ENCODE data around the gene GPATCH1.
A peak's percentile ranks its signal among the peaks of the same experiment; 100 is the strongest.
"Not testable (repeated sequence)": the region's sequence is repeated elsewhere in the genome, so short reads cannot be mapped to it uniquely, and the experiment has no call there.

Gene GPATCH1

DNA sequence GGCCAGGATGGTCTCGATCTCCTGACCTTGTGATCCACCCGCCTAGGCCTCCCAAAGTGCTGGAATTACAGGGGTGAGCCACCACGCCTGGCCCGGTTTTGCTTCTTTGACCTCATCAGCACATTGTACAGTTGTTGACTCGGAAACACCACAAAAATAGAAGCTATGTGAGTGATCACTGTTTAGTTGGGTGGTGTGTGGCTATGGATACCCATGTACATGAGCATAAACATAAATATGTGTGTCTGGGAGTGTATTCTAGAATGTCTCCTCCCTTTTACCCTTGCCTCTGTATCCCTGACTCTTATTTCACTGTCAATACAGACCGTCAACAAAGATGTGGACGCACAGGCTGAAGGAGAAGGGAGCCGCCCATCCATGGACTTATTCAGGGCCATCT is 36.5 kb downstream of the GPATCH1 start:
- TF ChIP-seq POLR2A (IDR thresholded peaks at IDR 0.05; ENCODE audit: low read depth, low read length) = no peak
- DNase-seq (ENCODE audit: insufficient read length, low spot score) (no peak), FAIRE-seq (no peak)

DNA sequence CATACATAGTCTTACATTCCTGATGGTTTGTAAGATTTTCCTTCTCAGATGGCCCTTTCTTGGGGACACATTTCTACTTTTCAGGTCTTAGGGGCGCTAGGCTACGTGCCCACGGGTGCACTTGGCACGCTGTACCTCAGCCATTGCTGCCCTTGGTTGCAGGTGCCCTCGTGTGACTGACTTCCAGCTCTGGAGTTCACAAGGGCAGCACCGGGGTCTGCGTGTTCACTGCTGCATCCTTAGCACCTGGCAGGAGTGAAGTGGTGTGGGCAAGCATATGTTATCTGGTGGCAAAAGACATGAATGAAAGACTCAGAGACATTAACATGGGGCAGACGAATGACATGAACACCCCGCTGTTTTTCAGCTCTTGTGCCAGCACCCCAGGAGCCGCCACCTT is 37.7 kb downstream of the GPATCH1 start:
- no peak for DNase-seq (ENCODE audit: insufficient read length, low spot score)
- FAIRE-seq = no peak
- no peak for TF ChIP-seq POLR2A (IDR thresholded peaks at IDR 0.05; ENCODE audit: low read depth, low read length)

DNA sequence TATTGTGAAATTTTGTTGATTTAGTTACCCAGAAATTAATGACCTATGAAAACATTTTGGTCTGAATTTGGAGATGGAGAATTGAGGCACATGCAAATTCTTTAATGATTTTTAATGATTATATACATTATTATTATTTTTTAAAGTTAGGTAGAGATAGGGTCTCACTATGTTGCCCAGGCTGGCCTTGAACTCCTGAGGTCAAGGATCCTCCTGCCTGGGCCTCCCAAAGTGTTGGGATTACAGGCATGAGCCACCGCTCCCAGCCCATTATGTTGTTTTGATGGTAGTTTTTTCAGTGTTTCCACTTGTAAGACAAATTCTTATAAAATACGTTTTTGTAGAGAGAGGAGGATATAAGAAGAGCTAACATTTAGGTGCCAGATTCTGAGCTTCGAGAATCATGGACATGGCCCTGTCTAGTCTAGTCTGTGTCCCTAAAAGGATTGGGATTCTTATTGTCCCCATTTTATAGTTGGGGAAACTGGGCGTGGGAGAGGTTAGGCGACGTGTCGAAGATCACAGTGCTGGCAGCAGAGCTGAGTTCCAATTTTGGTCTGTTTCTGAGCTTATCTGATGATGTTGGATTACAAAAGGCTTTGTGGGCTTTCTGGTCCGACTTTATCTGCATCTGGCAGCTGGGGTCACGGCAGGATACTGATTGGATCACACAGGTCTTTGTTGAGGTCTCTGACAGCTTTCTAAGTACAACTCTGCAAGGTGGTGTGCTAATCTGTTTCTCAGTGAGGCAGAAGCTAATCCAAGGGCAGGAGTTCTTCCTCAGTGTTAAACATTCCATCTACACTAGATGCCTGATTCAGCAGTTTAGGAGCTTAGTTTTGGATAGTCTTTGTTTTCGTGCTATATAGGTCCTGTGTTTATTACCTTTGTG is 43.5 kb downstream of the GPATCH1 start:
- TF ChIP-seq POLR2A (IDR thresholded peaks at IDR 0.05; ENCODE audit: low read depth, low read length) = no peak
- DNase-seq (ENCODE audit: insufficient read length, low spot score) (no peak), FAIRE-seq (no peak)

DNA sequence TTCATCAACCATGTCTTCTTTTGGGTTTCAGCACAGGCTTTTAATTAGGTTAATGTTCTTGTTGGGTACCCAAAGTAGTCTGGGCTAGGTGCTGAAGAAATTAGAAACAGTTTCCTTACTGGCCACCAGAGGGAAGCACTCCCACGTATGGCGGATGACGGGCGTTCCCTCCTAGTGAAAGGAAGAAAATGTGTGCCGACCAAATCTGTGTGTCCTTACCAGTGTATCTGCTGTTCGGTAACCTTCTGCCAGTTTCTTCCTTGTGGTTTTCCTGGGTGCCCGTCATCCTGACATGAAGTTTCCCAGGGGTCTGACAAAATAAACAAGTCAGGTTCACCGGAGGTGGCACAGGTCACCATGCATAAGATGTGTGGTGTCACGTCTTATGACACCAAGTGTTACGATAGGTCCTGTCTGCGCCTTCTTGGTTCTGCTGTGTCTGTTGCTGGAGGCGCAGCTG is 45.0 kb downstream of the GPATCH1 start:
- DNase-seq (ENCODE audit: insufficient read length, low spot score) (peak; percentile 86), FAIRE-seq (peak; percentile 81)
- TF ChIP-seq POLR2A (IDR thresholded peaks at IDR 0.05; ENCODE audit: low read depth, low read length) = no peak

DNA sequence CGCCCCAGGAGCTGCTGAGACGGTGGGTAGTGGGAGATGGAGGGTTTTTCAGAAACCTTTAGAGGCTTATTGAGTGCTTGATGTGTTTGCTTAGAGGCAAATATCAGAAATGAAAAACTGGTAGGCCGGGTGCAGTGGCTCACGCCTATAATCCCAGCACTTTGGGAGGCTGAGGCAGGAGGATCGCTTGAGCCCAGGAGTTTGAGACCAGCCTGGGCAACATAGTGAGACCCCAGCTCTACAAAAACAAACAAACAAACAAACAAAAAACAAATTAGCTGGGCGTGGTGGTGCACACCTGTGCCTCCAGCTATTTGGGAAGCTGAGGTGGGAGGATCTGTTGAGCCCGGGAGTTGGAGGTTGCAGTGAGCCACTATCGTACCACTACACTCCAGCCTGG is 45.7 kb downstream of the GPATCH1 start:
- not testable (repeated sequence) for DNase-seq (ENCODE audit: insufficient read length, low spot score); FAIRE-seq

DNA sequence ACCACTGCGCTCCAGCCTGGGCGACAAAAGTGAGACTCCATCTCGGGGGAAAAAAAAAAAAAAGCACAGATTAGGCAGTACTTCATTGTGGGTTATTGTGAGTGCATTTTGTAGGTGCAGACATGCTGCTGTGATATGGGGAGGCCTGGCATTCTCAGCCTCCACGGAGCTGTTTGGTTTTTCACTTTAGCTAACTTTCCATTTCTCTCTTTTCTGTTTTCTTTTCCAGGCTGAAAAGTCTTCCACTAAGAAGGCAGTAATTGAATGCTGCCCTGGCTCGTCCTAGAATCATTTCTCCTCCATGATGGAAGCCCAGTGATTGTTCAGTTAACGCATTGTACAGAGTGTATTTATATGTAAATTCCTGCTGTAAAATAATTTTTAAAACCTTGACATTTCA is 48.9 kb downstream of the GPATCH1 start:
- DNase-seq (ENCODE audit: insufficient read length, low spot score) (no peak), FAIRE-seq (no peak)
- TF ChIP-seq POLR2A (IDR thresholded peaks at IDR 0.05; ENCODE audit: low read depth, low read length) = no peak

DNA sequence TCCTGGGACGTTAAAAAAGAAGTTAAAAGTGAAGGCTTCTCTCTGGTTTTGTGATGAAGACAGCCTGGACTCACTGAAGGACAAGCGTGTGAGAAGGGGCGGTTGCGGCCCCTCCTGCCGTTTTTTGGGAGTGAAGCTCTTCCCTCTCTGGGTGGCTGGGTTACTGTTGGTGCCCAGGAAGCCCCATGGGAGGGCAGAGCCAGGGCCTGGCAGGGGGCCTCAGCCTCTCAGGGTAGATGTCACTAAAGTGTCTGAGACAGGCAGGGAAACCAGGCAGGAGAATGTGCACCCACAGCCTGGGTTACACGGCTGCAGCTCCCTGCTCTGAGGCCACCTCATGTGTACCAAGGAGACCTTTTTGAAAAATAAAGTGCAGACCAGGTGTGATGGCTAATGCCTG is 49.5 kb downstream of the GPATCH1 start:
- FAIRE-seq = no peak
- DNase-seq (ENCODE audit: insufficient read length, low spot score) = no peak
- TF ChIP-seq POLR2A (IDR thresholded peaks at IDR 0.05; ENCODE audit: low read depth, low read length) = no peak

DNA sequence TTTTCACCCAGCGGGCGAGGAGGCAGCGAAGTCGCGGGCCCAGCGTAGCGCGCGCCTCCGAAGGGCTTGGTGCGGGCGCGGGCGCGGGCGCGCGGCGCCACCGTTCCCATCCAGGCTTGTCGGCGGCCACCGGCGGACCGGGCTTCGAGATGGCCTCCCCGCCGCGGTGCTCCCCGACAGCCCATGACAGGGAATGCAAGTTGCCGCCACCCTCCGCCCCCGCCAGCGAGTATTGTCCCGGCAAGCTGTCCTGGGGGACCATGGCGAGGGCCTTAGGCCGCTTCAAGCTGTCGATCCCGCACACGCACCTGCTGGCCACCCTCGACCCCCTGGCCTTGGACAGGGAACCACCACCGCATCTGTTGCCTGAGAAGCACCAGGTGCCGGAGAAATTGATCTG is 51.0 kb downstream of the GPATCH1 start, which contains the start of gene WDR88:
WDR88 (plus strand) TSS at position 94 of the 400 bp plus-strand sequence; CDS start at position 150, 56 bp downstream.
- DNase-seq (ENCODE audit: insufficient read length, low spot score) (no peak), FAIRE-seq (no peak)
- no peak for TF ChIP-seq POLR2A (IDR thresholded peaks at IDR 0.05; ENCODE audit: low read depth, low read length)

DNA sequence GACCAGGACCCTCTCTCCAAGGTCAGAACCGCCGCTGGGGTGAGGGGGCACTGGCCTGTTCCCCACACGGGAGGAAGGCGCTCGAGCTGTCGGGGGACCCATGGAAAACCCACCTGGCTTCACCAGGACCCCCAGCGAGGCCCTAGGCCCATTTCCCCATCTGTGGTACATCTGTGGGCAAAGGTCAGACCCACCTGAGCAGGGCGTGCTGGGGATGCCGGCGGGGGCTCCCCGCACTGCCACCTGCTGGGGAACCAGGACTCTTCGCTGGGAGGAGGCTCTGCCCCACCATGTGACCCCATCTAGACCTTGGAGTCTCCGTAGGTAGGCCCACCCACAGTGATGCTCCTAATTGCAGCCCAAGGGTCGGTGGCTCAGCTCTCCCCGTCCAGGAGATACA is 51.4 kb downstream of the GPATCH1 start:
- DNase-seq (ENCODE audit: insufficient read length, low spot score) = no peak
- no peak for FAIRE-seq
- no peak for TF ChIP-seq POLR2A (IDR thresholded peaks at IDR 0.05; ENCODE audit: low read depth, low read length)

DNA sequence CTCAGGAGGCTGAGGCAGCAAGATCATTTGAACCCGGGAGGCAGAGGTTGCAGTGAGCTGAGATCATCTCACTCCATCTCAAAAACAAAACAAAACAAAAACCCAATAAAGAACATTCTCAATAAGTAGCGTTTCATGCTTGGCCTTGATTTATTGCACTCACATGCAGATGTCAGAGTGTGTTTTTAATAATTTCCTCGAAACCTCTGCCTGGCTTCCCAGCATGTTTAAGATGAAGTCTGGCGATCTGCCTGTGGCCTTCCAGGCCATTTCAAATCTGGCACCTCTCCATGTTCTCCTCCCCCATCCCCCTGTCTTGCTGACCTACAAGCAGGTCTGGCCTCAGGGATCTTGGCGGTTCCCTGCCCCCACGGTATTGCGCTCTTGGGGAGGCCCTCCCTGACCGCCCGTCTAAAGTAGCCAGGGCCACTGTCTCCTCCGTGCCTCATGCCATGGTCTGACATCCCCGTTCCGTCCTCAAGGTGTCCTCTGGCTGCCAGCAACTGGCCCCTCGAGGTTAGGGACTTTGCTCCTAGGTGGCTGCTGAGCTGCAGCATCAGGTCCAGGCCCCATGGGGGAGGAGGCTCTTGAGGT is 52.6 kb downstream of the GPATCH1 start:
- DNase-seq (ENCODE audit: insufficient read length, low spot score) (no peak), FAIRE-seq (no peak)
- TF ChIP-seq POLR2A (IDR thresholded peaks at IDR 0.05; ENCODE audit: low read depth, low read length) = no peak

DNA sequence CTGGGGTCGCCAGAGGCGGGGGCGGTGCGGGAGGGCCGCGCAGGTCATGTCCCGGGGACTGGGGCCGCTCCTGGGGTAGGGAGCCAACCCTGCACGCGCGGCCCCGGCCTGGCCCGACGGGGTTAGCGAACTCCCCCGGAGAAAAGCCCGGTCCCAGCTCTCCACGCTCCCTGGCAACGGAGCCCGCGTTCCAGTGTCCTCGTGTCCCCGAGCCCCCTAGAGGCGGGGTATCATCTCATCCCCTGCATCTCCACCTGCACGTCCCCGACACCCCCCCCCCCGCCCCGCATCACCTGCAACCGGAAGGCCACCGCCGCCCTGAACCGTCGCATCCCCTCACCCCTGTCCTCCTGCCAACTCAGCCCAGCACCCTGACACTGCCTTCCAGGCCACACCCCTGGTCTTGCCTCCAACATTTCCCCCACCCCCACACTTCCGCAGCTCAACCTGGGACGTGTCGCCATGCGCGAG is 53.6 kb downstream of the GPATCH1 start:
- no peak for FAIRE-seq

DNA sequence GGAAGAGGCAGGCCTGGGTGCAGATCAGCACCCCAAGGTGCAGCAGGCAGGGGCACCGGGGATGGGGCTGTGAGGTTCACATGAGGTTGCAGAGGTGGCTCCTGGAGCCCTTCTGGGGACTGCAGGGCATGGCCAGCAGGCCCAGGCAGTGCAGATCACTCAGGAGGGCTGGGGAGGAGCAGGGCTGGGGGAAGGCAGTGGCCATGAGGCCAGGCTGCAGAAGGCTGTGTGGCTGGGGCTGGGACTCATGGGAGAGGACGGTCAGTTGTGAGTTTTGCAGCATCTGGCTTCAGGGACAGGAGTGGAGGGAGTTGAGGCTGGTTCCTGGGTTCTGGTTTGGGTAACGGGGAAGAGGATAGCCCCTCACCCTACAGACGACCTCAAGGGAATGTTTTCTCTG is 58.2 kb downstream of the GPATCH1 start:
- DNase-seq (ENCODE audit: insufficient read length, low spot score) (no peak), FAIRE-seq (no peak)

More for the DNA sequence above, 53.6 kb downstream of the GPATCH1 start:
- DNase-seq (ENCODE audit: insufficient read length, low spot score) = no peak
- no peak for TF ChIP-seq POLR2A (IDR thresholded peaks at IDR 0.05; ENCODE audit: low read depth, low read length)

DNA sequence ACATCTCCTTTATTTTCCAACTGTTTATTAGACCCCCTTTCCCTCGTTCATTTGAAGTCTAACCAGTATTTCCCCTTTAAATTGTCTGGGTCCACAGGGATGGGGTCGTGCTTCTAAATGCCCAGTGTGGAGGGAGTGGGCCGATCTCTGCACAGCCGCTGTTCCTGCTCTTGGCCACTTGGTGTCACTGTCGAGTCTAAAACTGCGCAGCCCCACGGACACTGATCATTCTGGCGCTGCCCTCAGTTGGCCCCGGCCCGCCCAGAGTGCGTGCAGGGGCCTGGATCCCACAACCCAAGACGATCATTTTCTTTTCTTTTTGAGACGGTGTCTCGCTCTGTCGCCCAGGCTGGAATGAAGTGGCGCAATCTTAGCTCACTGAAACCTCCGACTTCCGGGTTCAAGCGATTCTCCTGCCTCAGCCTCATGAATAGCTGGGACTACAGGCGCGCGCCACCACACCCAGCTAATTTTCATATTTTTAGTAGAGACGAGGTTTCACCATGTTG is 63.0 kb downstream of the GPATCH1 start:
- DNase-seq (ENCODE audit: insufficient read length, low spot score) (peak; percentile 87), FAIRE-seq (no peak)
- no peak for TF ChIP-seq POLR2A (IDR thresholded peaks at IDR 0.05; ENCODE audit: low read depth, low read length)

More for the DNA sequence above, 58.2 kb downstream of the GPATCH1 start:
- TF ChIP-seq POLR2A (IDR thresholded peaks at IDR 0.05; ENCODE audit: low read depth, low read length) = no peak

DNA sequence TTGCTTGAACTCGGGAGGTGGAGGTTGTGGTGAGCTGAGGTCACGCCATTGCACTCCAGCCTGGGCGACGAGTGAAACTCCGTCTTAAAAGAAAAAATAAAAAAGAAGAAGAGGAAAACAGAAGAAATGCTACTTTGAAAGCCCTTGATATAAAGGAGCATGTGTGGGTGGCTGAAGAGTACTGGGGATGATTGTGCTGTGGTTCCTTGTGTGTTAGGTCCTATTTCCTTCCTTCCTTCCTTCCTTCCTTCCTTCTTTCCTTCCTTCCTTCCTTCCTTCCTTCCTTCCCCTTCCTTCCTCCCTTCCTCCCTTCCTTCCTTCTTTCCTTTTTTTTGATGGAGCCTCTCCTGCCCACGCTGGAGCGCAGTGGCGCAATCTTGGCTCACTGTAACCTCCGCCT is 65.2 kb downstream of the GPATCH1 start:
- DNase-seq (ENCODE audit: insufficient read length, low spot score) (no peak), FAIRE-seq (no peak)
- no peak for TF ChIP-seq POLR2A (IDR thresholded peaks at IDR 0.05; ENCODE audit: low read depth, low read length)
